Gastroesophageal sphincter (tissue), 4 donors: Measurements from ENCODE around the gene PCDHGA4. TPM values are rescaled to one million over a fixed set of nuclear protein-coding genes. Genes with fewer than 3 reads are reported as not detected.
A peak's percentile ranks its signal among the peaks of the same experiment; 100 is the strongest.

Experiments used
- ATAC-seq: fragments of 150-250 bp; one replicate; pipeline ENCODE4 v1.9.1; 2016; ENCODE audit warnings: mild to moderate bottlenecking, moderate library complexity
- H3K27ac ChIP-seq, 4 donors: fragments of 200-600 bp; sonication (generic) in 3 of 4; 1 replicate in 3 of 4; 2 replicates in 1 of 4; pipeline ENCODE4 v1.5.1; 2016 to 2019
- H3K27me3 ChIP-seq: fragments of 200-600 bp; sonication (generic); one replicate; pipeline ENCODE4 v1.5.1; 2019
- H3K36me3 ChIP-seq, 2 donors: fragments of 200-600 bp; sonication (generic); one replicate each; pipeline ENCODE4 v1.5.1; 2019; ENCODE audit warnings: control low read depth in 1 of 2
- H3K4me1 ChIP-seq, 3 donors: fragments of 200-600 bp; sonication (generic); 1 replicate in 2 of 3; 2 replicates in 1 of 3; pipeline ENCODE4 v1.5.1; 2016 to 2019; ENCODE audit warnings: control low read depth in 2 of 3
- H3K4me3 ChIP-seq, 2 donors: fragments of 200-600 bp; sonication (generic); one replicate each; pipeline ENCODE4 v1.5.1; 2019; ENCODE audit warnings: mild to moderate bottlenecking in 1 of 2, moderate library complexity in 1 of 2
- H3K9me3 ChIP-seq, 3 donors: fragments of 200-600 bp; sonication (generic); one replicate each; pipeline ENCODE4 v1.5.1; 2017 to 2019; ENCODE audit warnings: control low read depth in 2 of 3
- EP300 ChIP-seq: sonication (generic); formaldehyde crosslinking; IDR thresholded peaks from one replicate; pipeline ENCODE4 v1.6.1; 2017; ENCODE audit warnings: antibody characterized with exemption, mild to moderate bottlenecking
- POLR2A ChIP-seq, 2 donors: fragments of 450-650 bp; IDR thresholded peaks; one replicate each; pipeline ENCODE4 v1.6.1; 2017; ENCODE audit warnings: antibody characterized with exemption in 2 of 2, mild to moderate bottlenecking in 2 of 2, moderate library complexity in 1 of 2
- POLR2AphosphoS5 ChIP-seq: sonication (generic); formaldehyde crosslinking; IDR thresholded peaks from one replicate; pipeline ENCODE4 v1.6.1; 2017; ENCODE audit warnings: antibody characterized with exemption
- WGBS, 2 donors: methylation state at CpG; one replicate each; pipeline ENCODE4 v1.1.5; 2018; ENCODE audit warnings: low coverage in 1 of 2; 5-methylcytosine and 5-hydroxymethylcytosine counted together
- total RNA-seq, 4 donors: library from RNA; depleted of rRNA; stranded (reverse); fragments of >200 nt; gene quantifications; one replicate each; pipeline ENCODE4 v1.1.0, GENCODE V29; 2016
- TF ChIP-seq, protein P1 (sequence below), 4 experiments: fragments of 200-600 bp in 2 of 4; fragments of 450-650 bp in 2 of 4; sonication (generic) in 1 of 4; IDR thresholded peaks; one replicate each; pipeline ENCODE4 v1.5.1; 2017 to 2019; ENCODE audit warnings: antibody characterized with exemption in 4 of 4, mild to moderate bottlenecking in 2 of 4, moderate library complexity in 2 of 4

PCDHGA4 gene
- total RNA-seq, 4 donors from 2014 or later, result 2.4 to 12.0 (median 6.3) TPM

DNA sequence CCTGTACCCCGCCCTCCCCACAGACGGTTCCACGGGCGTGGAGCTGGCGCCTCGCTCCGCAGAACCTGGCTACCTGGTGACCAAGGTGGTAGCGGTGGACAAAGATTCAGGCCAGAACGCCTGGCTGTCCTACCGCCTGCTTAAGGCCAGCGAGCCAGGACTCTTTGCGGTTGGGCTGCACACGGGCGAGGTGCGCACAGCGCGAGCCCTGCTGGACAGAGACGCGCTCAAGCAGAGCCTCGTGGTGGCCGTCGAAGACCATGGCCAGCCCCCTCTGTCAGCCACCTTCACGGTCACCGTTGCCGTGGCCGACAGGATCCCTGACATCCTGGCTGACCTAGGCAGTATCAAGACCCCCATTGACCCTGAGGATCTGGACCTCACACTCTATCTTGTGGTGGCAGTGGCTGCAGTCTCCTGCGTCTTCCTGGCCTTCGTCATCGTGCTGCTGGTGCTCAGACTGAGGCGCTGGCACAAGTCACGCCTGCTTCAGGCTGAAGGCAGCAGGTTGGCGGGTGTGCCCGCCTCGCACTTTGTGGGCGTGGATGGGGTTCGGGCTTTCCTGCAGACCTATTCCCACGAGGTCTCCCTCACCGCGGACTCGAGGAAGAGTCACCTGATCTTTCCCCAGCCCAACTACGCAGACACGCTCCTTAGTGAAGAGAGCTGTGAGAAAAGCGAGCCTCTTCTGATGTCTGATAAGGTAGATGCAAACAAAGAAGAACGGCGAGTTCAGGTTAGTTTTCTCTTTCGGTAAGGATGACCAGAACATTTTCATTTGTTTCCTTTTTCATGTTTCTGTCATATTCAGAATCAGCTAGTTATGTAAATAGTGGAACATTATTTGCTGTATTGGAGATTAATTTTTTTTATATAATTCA, 11.4 kb downstream of the PCDHGA4 start:
- no peak overlapping the region for H3K4me3 ChIP-seq
- no peak overlapping the region for H3K27ac ChIP-seq
- 41 to 43% methylated on average over 4 to 13 of the region's 46 CpGs for WGBS, 2 donors
- no peak for TF ChIP-seq POLR2A (IDR thresholded peaks at IDR 0.05)
- no peak for TF ChIP-seq POLR2AphosphoS5
- TF ChIP-seq EP300, result no peak
- TF ChIP-seq, protein P1, sequence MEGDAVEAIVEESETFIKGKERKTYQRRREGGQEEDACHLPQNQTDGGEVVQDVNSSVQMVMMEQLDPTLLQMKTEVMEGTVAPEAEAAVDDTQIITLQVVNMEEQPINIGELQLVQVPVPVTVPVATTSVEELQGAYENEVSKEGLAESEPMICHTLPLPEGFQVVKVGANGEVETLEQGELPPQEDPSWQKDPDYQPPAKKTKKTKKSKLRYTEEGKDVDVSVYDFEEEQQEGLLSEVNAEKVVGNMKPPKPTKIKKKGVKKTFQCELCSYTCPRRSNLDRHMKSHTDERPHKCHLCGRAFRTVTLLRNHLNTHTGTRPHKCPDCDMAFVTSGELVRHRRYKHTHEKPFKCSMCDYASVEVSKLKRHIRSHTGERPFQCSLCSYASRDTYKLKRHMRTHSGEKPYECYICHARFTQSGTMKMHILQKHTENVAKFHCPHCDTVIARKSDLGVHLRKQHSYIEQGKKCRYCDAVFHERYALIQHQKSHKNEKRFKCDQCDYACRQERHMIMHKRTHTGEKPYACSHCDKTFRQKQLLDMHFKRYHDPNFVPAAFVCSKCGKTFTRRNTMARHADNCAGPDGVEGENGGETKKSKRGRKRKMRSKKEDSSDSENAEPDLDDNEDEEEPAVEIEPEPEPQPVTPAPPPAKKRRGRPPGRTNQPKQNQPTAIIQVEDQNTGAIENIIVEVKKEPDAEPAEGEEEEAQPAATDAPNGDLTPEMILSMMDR (IDR thresholded peaks at IDR 0.05), result no peak
- peaks cover 0 to 10% of the 10 kb centered on the region in 2 donors for H3K36me3 ChIP-seq
- H3K4me1 ChIP-seq, result no peaks in the 10 kb centered on the region
- no peak for ATAC-seq
- peaks cover 0 to 100% (median 5%) of the 10 kb centered on the region in 3 donors for H3K9me3 ChIP-seq
- H3K27me3 ChIP-seq, result peaks cover 33% of the 10 kb centered on the region

DNA sequence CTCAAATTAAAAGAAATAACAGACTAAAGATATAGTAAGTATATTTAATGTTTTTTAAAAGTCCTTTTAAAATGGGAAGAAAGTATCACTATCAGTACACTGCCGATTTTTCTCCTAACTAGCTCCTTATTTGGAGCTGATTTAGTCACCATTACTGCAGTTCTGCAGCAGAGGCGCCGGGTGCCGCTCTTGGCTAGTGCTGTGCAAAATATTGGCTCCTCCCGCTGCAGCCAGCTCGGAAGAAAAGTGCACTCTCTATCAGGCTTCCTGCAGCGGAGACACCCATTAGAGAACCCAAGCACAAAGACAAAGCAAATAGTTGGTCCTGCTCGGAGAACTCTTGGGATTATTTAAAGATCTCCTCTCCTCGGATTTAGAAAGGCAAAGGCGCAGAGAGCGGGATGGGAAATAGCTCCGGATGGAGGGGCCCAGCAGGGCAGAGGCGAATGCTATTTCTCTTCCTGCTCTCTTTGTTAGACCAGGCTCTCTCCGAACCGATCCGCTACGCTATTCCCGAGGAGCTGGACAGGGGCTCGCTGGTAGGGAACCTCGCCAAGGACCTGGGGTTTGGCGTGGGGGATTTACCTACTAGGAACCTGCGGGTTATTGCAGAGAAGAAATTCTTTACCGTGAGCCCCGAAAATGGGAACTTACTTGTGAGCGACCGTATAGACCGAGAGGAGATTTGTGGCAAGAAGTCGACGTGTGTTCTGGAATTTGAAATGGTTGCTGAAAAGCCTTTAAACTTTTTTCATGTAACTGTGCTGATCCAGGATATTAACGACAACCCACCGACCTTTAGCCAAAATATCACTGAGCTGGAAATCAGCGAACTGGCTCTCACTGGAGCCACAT, 15.4 kb downstream of the PCDHGA4 start, which contains the start of gene PCDHGB3:
Gene PCDHGB3, plus strand, starts transcription at position 249 of the 855 bp plus-strand sequence. Its CDS starts 153 bp downstream, at position 402.
- H3K27ac ChIP-seq, result no peak within 1 kb of the TSS
- peak within 1 kb of the TSS in 1 of 2 donors; percentile 25 for H3K4me3 ChIP-seq
- ATAC-seq, result no peak
- TF ChIP-seq, protein P1 (IDR thresholded peaks at IDR 0.05), result peak in 1 of 4 experiments; percentile 25
- no peak for TF ChIP-seq EP300
- peaks cover 3 to 100% (median 9%) of the 10 kb centered on the region in 3 donors for H3K9me3 ChIP-seq
- H3K4me1 ChIP-seq, result no peaks in the 10 kb centered on the region
- no peaks in the 10 kb centered on the region for H3K36me3 ChIP-seq
- WGBS, 2 donors, result 20 to 23% methylated on average over 13 to 22 of the region's 32 CpGs
- peaks cover 23% of the 10 kb centered on the region for H3K27me3 ChIP-seq

DNA sequence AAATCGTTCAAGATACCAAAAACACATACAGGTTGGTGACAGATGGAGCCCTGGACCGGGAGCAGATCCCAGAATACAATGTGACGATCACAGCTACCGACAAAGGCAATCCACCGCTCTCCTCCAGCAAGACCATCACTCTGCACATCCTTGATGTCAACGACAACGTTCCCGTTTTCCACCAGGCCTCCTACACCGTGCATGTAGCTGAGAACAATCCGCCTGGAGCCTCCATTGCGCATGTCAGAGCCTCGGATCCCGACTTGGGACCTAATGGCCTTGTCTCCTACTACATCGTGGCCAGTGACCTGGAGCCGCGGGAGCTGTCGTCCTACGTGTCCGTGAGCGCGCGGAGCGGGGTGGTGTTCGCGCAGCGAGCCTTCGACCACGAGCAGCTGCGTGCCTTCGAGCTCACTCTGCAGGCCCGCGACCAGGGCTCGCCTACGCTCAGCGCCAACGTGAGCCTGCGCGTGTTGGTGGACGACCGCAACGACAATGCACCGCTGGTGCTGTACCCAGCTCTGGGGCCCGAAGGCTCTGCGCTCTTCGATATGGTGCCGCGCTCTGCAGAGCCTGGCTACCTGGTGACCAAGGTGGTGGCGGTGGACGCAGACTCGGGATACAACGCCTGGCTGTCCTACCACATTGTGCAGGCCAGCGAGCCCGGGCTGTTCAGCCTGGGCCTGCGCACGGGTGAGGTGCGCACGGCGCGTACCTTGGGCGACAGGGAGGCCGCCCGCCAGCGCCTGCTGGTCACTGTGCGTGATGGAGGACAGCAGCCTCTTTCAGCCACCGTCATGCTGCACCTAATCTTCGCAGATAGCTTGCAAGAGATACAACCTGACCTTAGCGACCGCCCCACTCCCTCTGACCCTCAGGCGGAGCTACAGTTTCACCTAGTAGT, 17.0 kb downstream of the PCDHGA4 start:
- ATAC-seq, result no peak
- TF ChIP-seq, protein P1 (IDR thresholded peaks at IDR 0.05), result no peak
- no peak for TF ChIP-seq POLR2A (IDR thresholded peaks at IDR 0.05)
- TF ChIP-seq POLR2AphosphoS5, result no peak
- TF ChIP-seq EP300, result no peak
- Histone ChIP-seq H3K4me1 (no peaks in the 10 kb centered on the region), H3K36me3 (no peaks in the 10 kb centered on the region), H3K27ac (no peak overlapping the region), H3K4me3 (no peak overlapping the region), H3K9me3 (peaks cover 3 to 100% (median 6%) of the 10 kb centered on the region in 3 donors), H3K27me3 (peaks cover 10% of the 10 kb centered on the region)
- 27 to 34% methylated on average over 12 to 20 of the region's 69 CpGs for WGBS, 2 donors

DNA sequence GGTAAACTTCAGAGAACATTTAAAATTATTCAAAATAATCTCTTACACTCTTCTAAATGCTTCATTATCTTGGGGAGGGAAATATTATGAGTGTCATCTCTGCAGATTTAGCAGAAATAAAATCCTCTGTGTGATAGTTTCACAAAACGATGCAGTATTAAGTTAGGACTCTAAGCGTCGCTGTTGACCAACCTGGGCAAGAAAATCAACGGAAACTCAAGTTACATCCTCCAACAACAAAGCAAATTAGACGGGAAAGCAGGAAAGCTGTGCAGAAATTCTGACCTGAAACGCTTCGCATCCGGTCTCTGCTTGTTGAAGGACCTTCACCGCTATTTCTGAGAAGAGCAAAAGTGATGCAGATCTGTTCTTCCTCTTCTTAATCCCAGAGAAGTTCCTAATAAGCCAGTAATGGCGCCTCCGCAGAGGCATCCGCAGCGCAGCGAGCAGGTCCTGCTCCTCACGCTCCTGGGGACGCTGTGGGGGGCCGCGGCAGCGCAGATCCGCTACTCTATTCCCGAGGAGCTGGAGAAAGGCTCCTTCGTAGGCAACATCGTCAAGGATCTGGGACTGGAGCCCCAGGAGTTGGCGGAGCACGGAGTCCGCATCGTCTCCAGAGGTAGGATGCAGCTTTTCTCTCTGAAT, 19.0 kb downstream of the PCDHGA4 start, which contains the start of gene PCDHGA6:
Gene PCDHGA6, plus strand, starts transcription at position 219 of the 645 bp plus-strand sequence. Its CDS starts 193 bp downstream, at position 412.
- no peaks in the 10 kb centered on the region for H3K4me1 ChIP-seq
- TF ChIP-seq POLR2AphosphoS5, result no peak
- TF ChIP-seq, protein P1 (IDR thresholded peaks at IDR 0.05), result peak in 3 of 4 experiments; percentile 15 to 40 (median 33)
- H3K36me3 ChIP-seq, result peaks cover 0 to 3% of the 10 kb centered on the region in 2 donors
- peaks cover 10% of the 10 kb centered on the region for H3K27me3 ChIP-seq
- peak within 1 kb of the TSS in 1 of 2 donors; percentile 32 for H3K4me3 ChIP-seq
- WGBS, 2 donors, result 6 to 8% methylated on average over 9 to 15 of the region's 27 CpGs
- ATAC-seq, result no peak
- H3K9me3 ChIP-seq, result peaks cover 3 to 100% (median 6%) of the 10 kb centered on the region in 3 donors
- peak within 1 kb of the TSS in 1 of 4 donors; percentile 12 for H3K27ac ChIP-seq
